LNCAP (cell line): ENCODE data around the gene SLC37A2.

Source experiments
- TF ChIP-seq, protein P1 (sequence below): fragments of 450-650 bp; IDR thresholded peaks from 2 replicates; pipeline ENCODE4 v1.5.1; 2017; ENCODE audit warnings: mild to moderate bottlenecking

Gene SLC37A2

DNA sequence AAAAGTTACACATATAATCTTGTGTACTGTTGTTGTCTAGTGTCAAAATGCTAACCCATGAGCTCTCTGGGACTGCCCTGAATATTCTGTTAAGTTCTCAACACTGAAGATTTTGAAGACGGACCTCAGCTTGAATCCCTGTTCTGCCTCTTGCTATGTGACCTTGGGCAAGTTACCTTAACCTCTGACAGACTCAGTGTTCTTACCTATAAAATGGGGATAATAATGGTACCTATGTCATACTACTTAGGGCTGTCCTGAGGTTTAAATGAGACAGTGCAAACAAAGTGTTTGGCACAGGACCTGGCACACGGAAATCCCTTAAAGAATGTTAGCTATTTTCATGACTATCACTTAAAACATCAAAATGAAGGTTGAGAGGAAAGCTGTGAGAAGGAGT is 37.0 kb downstream of the SLC37A2 start:
- TF ChIP-seq, protein P1, sequence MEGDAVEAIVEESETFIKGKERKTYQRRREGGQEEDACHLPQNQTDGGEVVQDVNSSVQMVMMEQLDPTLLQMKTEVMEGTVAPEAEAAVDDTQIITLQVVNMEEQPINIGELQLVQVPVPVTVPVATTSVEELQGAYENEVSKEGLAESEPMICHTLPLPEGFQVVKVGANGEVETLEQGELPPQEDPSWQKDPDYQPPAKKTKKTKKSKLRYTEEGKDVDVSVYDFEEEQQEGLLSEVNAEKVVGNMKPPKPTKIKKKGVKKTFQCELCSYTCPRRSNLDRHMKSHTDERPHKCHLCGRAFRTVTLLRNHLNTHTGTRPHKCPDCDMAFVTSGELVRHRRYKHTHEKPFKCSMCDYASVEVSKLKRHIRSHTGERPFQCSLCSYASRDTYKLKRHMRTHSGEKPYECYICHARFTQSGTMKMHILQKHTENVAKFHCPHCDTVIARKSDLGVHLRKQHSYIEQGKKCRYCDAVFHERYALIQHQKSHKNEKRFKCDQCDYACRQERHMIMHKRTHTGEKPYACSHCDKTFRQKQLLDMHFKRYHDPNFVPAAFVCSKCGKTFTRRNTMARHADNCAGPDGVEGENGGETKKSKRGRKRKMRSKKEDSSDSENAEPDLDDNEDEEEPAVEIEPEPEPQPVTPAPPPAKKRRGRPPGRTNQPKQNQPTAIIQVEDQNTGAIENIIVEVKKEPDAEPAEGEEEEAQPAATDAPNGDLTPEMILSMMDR = no peak

DNA sequence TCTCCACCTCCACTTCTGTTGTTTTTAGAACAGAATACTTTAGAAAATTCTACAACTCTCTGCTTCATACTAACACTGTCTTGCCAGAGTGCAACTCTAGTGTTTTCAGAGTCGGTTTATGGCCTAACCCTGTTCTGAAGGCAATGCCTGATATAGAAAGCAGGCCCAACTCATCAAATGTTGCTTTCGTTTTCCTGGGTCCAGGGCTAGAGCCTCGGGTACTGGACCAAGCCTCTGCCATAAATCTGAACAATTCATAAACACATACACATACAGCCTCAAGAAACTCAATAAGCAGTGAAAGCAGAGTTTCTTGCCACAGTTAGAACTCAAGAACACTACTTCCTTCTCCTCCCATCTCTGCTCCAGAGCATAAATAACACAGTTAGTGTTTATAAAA is 38.5 kb downstream of the SLC37A2 start:
- TF ChIP-seq, protein P1 = no peak

DNA sequence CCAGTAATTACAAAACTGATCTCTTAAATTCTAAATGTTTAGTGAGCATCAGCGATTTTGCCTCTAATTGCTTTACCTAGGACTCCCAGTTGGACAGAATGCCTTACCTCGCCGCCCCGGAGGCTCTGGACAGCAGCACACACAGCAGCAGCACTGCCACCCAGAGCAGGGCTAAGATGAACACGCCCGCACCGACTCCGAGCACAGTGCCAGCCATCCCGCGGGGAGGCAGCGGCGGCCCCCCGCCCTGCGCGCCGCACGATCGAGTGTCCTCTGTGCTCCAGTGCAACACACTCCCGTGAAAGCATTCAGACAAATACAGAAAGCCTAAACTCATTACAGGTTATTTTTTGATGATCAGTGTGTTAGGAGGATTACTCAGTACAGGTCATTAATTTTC is 38.9 kb downstream of the SLC37A2 start:
- TF ChIP-seq, protein P1 = no peak

DNA sequence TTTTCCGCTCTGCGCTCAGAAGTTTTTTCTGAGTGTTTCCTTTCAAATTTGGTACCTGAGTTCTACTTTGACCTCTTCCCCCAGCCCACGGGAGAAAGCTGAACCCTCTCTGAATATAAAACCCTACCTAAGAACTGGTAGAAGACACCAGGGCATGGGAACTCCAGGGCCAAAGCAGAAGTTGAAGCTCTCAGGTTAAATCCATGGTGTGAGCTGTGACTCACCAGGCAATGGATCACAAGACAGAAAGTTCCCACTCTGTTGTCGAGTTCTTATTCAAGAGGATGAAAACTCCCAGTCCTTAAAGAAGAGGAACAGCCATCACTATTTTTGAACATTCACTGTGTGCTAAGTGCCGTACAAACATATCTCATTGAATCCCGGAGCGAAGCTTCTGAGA is 39.4 kb downstream of the SLC37A2 start:
- TF ChIP-seq, protein P1 = no peak

DNA sequence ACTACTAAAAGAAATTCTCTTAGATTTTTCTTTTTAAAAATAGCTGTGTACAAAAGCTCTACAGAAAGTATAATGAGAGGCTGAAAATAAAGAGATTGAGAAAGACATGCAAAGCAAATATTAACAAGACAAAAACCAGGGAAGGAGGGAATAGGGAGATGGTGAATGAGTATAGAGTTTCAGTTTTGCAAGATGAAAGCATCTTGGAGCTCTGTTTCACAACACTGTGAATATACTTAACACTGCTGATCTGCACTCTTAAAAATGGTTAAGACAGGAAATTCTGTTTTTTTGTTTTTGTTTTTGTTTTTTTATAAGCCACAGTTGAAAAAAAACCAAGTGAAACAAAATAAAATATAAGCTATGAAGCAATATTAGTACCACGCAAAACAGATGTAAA is 42.8 kb downstream of the SLC37A2 start:
- TF ChIP-seq, protein P1 = no peak

DNA sequence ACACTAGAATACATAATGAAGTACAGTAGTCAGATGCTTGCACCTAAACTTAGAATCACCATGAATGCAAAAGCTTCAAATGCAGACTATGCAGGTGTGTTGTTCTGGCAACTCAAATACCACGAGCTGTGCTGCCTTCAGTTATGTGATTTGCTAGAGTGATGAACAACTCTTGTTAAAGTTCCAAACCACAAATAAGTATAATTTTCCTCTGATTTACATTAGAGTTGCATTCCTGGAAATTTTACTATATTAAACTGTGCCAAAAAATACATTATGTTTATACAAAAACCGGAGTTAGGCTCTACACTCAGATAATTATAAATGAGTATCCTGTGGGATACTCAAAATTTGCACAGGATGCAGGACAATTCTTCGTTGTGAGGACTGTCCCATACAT is 45.4 kb downstream of the SLC37A2 start:
- TF ChIP-seq, protein P1 = no peak

DNA sequence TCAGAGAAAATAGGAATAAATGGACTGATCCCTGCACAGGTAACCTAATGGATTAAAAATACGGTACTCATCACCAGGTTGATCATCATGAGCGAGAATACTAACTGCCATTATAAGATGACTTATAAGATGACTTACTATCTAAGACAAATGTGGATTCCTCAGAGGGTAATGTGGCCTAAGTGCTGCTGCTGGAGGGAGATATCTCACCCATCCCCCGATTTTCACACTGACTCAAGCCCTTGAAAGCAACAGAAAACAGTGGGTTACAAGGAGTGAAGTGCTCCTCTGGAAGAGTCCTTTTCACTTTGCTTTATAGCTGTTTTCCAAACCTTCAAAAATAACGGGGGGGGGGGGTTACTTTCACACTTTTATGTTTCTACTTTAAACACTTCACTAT is 47.4 kb downstream of the SLC37A2 start:
- TF ChIP-seq, protein P1 = no peak

DNA sequence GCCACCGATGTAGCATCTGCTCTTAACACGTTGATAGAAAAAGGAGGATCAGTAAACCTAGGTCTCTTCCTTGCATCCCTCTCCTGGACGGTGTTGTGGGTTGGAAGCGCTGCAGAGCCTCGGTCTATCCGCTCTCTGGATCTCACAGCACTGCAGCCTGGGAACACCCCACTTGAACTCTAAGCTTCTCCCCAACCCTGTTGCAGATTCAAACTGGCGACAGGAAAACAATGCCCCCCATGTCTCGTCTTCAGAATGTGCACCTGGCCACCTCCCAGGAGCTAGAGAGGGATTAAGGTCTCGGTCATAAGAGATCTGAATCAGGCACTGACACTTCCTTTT is 47.9 kb downstream of the SLC37A2 start:
- TF ChIP-seq, protein P1 = no peak
